Measurements from ENCODE around the gene ZNF423. TPM values are rescaled to one million over a fixed set of nuclear protein-coding genes. Genes with fewer than 3 reads are reported as not detected.

Gene ZNF423
- total RNA-seq, 1 donor, result 11.6 TPM

DNA sequence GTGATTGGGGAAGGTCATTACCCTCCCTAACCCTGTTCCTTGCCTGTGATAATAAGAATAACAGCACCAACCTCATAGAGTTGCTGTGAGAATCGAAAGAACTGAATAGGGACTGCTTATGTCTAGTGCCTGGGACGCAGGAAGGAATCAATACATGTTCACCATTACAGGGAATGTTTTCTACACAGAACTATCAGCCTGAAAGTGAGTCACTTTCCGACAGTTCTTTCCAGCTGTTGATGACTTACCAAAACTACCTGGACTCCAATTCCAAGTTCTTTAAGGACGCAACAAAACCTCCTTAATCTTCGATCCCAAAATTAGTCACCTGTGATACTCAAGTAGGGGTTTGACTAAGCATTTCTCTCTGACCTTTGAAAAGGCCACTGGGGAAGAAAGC, 29.4 kb downstream of the ZNF423 start:
- Histone ChIP-seq H3K4me1 (ENCODE audit: insufficient read depth, low read length) (peaks cover 29% of the 10 kb centered on the region), H3K79me2 (ENCODE audit: insufficient read depth, low read length) (no peaks in the 10 kb centered on the region), H3K9me3 (ENCODE audit: low read depth, low read length) (no peaks in the 10 kb centered on the region), H4K20me1 (ENCODE audit: insufficient read depth, low read length) (no peaks in the 10 kb centered on the region), H2AFZ (ENCODE audit: low read length) (no peak overlapping the region), H3K4me2 (ENCODE audit: insufficient read depth, low read length) (no peak overlapping the region), H3K27ac (ENCODE audit: low read depth, low read length) (no peak overlapping the region), H3K4me3 (ENCODE audit: insufficient read depth, low read length) (no peak overlapping the region), H3K27me3 (ENCODE audit: insufficient read depth, low read length) (peaks cover 3% of the 10 kb centered on the region), H3K36me3 (ENCODE audit: insufficient read depth, low read length) (no peaks in the 10 kb centered on the region)
- DNase-seq (ENCODE audit: insufficient read length, low spot score, missing footprints), result no peak
- TF ChIP-seq, protein P1, sequence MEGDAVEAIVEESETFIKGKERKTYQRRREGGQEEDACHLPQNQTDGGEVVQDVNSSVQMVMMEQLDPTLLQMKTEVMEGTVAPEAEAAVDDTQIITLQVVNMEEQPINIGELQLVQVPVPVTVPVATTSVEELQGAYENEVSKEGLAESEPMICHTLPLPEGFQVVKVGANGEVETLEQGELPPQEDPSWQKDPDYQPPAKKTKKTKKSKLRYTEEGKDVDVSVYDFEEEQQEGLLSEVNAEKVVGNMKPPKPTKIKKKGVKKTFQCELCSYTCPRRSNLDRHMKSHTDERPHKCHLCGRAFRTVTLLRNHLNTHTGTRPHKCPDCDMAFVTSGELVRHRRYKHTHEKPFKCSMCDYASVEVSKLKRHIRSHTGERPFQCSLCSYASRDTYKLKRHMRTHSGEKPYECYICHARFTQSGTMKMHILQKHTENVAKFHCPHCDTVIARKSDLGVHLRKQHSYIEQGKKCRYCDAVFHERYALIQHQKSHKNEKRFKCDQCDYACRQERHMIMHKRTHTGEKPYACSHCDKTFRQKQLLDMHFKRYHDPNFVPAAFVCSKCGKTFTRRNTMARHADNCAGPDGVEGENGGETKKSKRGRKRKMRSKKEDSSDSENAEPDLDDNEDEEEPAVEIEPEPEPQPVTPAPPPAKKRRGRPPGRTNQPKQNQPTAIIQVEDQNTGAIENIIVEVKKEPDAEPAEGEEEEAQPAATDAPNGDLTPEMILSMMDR (IDR thresholded peaks at IDR 0.05; ENCODE audit: extremely low read depth, low read depth, low read length), result no peak

DNA sequence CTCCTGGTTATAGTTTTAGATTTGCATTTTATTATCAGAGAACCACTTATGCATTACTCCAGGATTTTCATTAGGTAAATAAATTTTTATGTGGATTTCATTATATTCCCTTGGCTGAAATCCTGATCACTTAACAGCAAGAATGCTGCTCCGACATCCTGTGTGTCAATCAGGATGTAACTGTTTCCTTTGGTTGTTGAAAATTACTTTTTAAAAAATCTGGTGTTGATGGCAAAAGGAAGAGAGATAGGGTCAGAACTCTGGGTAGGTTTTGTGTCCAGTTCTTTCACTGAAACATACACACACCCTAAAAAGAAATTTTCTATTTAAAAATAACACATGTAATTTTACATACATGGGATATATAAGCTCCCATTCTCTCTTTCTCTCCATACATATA, 30.9 kb downstream of the ZNF423 start:
- Histone ChIP-seq H3K27me3 (ENCODE audit: insufficient read depth, low read length) (peaks cover 3% of the 10 kb centered on the region), H3K4me2 (ENCODE audit: insufficient read depth, low read length) (no peak overlapping the region), H3K27ac (ENCODE audit: low read depth, low read length) (no peak overlapping the region), H3K4me1 (ENCODE audit: insufficient read depth, low read length) (peaks cover 29% of the 10 kb centered on the region), H4K20me1 (ENCODE audit: insufficient read depth, low read length) (no peaks in the 10 kb centered on the region), H2AFZ (ENCODE audit: low read length) (no peak overlapping the region), H3K36me3 (ENCODE audit: insufficient read depth, low read length) (no peaks in the 10 kb centered on the region), H3K79me2 (ENCODE audit: insufficient read depth, low read length) (no peaks in the 10 kb centered on the region), H3K4me3 (ENCODE audit: insufficient read depth, low read length) (no peak overlapping the region), H3K9me3 (ENCODE audit: low read depth, low read length) (no peaks in the 10 kb centered on the region)
- no peak for DNase-seq (ENCODE audit: insufficient read length, low spot score, missing footprints)
- TF ChIP-seq, protein P1 (IDR thresholded peaks at IDR 0.05; ENCODE audit: extremely low read depth, low read depth, low read length), result no peak

DNA sequence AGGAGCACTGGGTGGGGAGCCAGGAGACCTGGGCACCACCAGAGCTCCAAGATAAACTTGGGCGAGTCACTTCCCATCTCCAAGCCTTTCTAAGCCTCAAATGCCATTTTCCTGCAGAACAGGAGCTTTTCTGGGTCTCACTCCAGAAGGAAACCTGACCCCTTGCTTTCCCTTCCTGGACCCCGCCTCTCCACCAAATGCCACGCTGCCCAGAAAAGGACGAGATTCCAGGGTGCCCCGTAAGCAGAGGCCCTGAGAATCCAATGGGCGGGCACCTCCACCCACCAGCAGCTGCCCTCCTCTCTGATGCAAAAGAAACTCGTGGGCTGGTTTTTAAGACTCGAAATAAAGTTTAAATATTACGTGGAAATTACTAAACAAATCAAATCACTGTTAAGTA, 31.3 kb downstream of the ZNF423 start:
- Histone ChIP-seq H3K27ac (ENCODE audit: low read depth, low read length) (no peak overlapping the region), H3K4me2 (ENCODE audit: insufficient read depth, low read length) (no peak overlapping the region)

DNA sequence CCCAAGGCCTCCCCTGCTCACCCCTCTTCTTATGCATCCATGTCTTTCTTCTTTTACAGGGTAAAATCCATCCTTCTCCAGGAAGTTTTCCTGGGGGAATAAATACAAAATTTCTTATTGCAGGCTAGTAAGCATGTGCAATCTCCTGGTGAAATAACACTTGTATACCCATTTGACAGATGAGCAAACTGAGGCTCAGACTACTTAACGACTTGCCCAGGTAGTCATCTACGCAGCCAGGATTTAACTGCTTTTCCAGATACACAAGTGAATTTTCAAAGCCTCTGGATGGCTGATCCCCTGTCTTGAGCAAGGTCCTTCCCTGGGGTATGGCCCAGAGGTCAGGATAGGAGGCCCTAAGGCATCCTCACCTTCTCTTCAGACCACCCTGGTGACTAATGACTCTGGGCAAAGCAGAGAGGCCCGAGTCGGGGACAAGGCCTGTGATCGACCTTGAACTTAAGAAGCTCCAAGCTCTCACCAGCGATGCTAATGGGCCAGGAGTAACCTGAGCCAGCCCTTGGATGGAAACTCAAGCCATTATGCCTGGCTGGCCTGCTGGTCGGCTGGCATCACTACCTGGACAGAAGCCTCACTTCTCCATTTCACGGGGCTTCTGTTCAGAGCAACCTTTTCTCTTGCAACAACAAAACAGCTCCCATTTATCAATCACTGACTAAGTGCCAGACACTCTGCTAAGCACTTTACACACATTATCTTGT, 33.1 kb downstream of the ZNF423 start:
- Histone ChIP-seq H3K4me2 (ENCODE audit: insufficient read depth, low read length) (no peak overlapping the region), H2AFZ (ENCODE audit: low read length) (no peak overlapping the region)

More for the DNA sequence above, 31.3 kb downstream of the ZNF423 start:
- TF ChIP-seq, protein P1 (IDR thresholded peaks at IDR 0.05; ENCODE audit: extremely low read depth, low read depth, low read length), result no peak
- Histone ChIP-seq H2AFZ (ENCODE audit: low read length) (no peak overlapping the region), H3K79me2 (ENCODE audit: insufficient read depth, low read length) (no peaks in the 10 kb centered on the region), H3K27me3 (ENCODE audit: insufficient read depth, low read length) (peaks cover 3% of the 10 kb centered on the region), H4K20me1 (ENCODE audit: insufficient read depth, low read length) (no peaks in the 10 kb centered on the region), H3K36me3 (ENCODE audit: insufficient read depth, low read length) (no peaks in the 10 kb centered on the region), H3K4me3 (ENCODE audit: insufficient read depth, low read length) (no peak overlapping the region), H3K9me3 (ENCODE audit: low read depth, low read length) (no peaks in the 10 kb centered on the region), H3K4me1 (ENCODE audit: insufficient read depth, low read length) (peaks cover 29% of the 10 kb centered on the region)
- DNase-seq (ENCODE audit: insufficient read length, low spot score, missing footprints), result no peak

More for the DNA sequence above, 33.1 kb downstream of the ZNF423 start:
- Histone ChIP-seq H3K4me3 (ENCODE audit: insufficient read depth, low read length) (no peak overlapping the region), H3K9me3 (ENCODE audit: low read depth, low read length) (no peaks in the 10 kb centered on the region), H3K36me3 (ENCODE audit: insufficient read depth, low read length) (no peaks in the 10 kb centered on the region), H3K4me1 (ENCODE audit: insufficient read depth, low read length) (peaks cover 13% of the 10 kb centered on the region), H4K20me1 (ENCODE audit: insufficient read depth, low read length) (no peaks in the 10 kb centered on the region), H3K79me2 (ENCODE audit: insufficient read depth, low read length) (no peaks in the 10 kb centered on the region), H3K27me3 (ENCODE audit: insufficient read depth, low read length) (peaks cover 3% of the 10 kb centered on the region), H3K27ac (ENCODE audit: low read depth, low read length) (no peak overlapping the region)
- TF ChIP-seq, protein P1 (IDR thresholded peaks at IDR 0.05; ENCODE audit: extremely low read depth, low read depth, low read length), result no peak
- DNase-seq (ENCODE audit: insufficient read length, low spot score, missing footprints), result no peak
